HG03066 (cell line): ENCODE results near the gene AGRN.
"Not testable (repeated sequence)": the region's sequence is repeated elsewhere in the genome, so short reads cannot be mapped to it uniquely, and the experiment has no call there.

Experiments
- ATAC-seq: cut with Tn5 transposase; IDR thresholded peaks from one replicate; pipeline ENCODE4 v1.9.1; 2021; ENCODE audit warnings: low read depth; ENCODE audit not compliant: unreplicated experiment

AGRN gene

DNA sequence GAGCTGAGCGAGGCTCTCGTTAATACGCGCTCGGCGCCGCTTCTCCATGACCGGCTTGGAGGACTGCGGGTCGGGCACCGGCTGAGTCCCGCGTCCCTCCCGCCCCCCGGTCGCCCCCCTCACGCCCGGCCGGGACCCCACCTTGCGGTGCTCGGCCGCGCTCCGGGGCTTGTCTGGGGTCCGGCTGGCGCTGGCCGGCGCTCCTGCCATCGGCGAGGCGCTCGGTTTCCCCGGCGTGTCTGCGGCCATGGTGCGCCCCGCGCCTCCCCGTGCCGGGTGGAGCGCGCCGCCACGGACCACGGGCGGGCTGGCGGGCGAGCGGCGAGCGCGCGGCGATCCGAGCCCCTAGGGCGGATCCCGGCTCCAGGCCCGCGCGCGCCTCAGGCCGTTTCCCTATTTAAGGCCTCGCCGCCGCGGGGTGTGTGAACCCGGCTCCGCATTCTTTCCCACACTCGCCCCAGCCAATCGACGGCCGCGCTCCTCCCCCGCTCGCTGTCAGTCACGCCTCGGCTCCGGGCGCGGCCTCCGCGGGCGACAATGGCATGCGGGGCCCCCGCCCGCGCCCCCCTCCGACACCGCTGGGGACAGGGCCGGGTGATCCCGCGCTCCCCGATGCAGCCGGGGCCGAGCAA, 20.1 kb upstream of the AGRN start, which contains the start of gene HES4:
Gene HES4 (minus strand): TSS at position 373 of the 632 bp plus-strand sequence. CDS start 124 bp downstream, at position 249.
- no peak for ATAC-seq

DNA sequence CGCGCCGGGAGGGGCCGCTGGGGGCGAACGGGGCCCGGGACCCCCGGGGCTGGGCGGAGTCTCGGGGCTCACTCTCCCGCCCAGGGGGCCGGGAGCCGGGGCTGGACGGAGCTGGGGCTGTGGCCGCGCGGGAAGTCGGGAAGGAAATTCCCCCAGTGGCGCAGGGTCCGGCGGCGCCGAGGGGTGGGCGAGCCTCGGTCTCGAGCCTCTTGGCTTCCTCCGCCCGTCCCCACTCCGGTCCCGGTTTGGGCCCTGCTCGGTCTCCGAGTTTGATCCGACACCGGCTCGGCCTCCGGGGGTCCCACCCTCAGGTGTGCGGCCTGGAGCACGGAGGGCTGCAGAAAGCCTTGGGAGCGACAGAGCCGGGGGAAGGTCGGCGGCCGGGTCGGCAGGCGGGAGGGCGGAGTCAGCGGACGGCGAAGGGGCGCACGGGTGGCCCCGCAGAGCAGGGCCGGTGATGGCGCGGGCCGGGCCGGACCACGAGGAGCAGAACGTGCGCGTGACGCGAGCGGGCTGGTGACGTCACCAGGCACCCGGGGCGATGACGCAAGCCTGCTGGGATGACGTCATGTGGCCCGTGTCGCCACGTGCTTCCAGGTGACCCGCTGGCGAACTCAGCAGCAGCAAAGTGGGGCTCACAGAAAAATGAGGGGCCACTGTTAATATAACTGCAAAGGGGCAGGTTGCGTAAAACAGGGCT, 19.4 kb upstream of the AGRN start:
- no peak for ATAC-seq

DNA sequence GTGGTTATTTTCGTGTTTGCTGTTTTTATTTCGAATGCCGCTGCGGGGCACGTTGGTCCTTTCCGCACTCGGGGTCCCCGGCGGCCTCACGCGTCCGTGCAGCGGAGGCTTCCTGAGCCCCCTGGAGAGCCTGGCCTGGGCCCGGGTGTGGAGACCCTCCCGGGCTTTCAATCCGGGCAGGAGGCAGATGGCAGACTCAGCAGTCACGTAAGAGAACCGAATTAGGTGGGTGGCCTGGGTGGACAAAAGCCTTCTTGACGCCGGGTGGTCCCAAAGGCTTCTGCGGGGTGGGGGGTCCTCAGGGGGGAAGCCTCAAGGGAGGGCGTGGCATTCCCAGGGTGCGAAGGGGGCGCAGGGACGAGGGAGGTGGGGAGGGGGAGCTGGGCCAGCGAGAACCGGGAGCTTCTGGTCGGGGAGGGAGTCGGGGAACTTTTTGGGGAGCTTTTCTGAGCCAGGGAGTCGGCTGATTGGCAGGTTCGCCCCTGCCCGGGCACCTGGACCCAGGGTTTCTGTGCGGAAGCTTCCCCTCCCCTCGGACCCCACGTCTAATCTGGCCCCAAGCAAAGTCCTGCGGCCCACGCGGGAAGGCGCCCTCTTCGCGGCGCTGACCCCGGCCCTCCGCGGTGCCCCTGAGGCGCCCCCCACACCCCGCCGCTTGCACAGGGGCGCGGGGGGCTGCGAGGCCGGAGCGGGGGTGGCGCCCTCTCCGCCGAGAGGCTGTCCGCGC, 18.7 kb upstream of the AGRN start:
- ATAC-seq, result no peak

DNA sequence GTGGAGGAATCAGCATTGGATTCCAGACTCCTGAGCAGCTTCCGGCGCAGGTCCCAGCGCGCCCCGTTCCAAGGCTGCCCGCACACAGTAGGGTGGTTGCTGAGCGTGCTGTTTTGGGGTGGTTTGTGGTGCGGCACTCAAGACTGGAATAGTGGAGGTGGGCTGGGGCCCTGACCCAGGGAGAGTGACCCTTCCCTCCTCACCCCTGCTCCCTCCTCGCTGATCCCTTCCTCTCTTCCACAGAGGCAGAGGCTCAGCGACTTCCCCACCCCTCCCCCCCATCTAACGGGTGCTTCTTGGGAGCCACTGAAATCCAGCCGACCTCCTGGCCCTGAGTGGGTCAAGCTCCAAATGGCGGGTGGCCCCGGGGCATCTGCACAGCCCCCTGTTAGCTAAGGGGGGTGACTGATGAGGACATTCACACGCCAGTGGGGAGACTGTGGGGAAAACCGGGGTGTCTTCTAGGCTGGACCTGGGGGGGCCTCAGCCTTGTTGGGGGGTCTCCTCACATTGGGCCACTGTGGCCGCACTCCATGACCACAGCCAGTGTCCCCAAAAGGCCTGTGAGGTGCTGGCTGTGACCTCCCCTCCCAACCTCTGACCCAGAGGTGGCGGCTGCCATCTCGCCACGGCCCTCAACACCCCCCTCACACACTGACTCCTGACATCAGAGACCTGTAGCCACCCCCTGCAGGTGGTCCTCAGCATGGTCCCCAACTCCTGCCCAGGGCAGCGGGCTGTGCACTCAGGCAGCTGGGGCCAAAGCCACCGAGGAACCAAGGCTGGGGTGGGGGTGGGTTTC, 16.1 kb upstream of the AGRN start:
- ATAC-seq, result no peak

DNA sequence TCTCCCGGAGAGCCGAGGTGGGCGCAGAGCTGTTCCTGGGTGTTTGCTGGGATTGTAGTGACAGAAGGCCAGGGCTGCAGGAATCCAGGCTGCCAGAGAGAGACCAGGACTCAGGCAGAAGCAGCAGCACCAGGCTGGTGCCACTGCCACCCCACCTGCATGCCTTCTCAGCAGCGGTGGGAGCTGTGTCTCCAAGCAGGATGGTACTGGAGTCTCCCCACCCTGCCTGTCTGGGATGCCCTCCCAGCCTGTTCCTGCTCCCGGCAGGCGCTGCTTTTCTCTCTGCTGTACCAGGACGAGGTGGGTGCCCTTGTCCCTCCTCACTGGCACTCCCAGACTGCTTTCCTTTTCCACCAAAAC, 15.5 kb upstream of the AGRN start:
- ATAC-seq, result no peak

DNA sequence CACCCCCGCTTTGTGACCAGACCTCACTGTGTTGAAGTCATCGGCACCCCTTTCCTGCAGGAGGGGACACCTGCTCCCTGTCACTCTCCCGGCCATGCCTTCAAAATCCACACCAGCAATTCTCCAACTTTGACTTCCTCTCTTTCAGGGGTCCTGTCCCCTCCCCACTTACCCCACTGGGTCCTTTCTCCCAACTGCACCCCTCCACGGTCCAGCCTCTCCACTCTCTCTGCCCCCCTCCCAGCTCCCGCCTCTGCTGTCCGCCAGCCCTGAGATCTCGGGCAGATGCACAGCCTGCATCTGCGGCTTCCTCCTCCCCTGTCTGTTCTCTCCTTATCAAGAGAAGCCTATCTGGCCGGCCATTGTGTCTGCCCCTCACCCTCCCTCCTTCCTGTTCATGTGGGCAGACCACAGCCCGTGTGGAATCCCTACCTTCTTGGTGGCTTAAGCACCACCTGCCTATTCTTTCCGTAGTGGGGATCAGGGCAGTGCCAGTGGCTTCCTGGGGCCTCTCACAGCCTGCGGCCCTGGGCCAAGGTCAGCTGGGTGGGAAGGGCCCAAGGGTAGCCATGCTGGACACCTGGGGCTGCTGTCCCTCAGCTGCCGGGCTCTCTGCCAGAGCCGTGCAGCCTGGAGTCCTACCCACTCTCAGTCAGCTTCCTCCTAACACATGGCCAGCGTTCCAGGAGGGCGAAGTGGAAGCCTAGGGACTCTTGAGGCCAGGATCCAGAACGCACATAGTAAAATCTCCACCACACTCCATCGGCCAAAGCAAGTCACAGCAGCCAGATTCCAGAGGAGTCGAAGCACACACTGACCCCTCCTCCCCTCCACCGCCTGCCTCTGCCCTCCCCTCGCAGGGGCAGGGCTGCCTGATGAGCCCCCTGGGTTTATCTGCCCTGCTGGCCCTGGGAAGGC, 14.9 kb upstream of the AGRN start:
- no peak for ATAC-seq

DNA sequence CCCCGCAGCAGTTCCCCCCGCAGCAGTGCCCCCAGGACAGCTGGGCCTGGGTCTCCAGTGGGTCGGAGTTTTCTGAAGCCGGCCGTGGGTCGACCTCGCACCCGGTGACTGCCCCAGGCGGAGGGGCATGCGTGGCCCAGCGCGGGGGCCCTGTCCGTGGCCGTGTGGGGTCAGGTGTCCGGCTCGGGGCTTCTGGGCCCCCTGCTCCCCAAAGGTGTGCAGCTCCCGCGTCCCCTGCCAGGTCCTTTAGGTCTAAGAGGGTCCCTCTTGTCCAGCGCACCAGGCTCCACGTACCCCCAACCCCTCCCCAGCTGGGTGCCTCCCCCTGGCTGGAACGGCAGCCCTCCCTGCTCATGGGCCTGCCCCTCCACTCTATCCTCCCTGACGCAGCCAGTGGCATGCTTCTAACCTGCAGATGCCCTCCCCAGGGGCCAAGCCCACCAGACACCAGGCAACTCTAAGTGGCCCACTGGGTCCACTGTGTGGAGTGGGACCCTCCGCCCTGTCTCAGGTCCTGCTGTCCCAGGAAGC, 14.1 kb upstream of the AGRN start:
- no peak for ATAC-seq

DNA sequence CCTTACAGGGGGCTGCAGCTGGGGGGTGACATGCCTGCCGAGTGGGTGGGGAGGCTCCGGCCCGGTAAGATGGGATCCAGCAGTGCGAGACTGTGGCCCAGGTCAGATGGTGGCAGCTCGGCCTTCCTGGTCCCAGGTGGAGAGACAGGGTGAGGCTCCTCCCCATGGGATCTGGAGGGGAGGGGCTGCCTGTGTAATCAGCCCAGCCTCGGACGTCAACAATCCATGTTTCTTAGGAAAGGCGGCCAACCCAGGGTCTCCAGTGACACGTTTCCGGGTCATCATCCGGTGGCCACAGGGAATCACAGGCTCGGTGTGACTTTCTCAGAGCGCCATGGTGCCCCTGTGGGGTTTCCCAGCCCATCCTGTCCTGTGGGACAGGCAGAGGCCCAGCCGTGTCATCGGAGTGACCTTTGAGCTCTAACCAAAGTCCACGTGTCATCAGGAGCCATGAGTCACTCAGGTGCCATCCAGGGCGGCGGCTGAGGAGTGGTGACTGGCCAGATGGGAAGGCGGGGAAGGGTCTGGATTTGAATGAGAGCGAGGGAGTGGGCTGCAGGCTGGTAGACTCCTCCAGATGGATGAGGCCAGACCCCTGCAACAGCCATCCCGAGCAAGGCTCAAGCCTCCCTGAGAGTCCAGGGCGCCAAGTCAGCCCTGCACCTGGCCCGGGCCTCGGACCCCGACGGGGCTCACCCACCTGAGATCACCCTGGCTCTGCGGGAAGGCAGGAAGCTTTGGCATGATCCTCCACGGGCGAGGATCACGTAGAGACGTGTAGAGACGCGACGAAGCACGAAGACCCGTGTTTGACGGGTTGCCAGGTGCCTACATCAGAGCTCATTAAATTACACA, 13.4 kb upstream of the AGRN start:
- ATAC-seq, result no peak

DNA sequence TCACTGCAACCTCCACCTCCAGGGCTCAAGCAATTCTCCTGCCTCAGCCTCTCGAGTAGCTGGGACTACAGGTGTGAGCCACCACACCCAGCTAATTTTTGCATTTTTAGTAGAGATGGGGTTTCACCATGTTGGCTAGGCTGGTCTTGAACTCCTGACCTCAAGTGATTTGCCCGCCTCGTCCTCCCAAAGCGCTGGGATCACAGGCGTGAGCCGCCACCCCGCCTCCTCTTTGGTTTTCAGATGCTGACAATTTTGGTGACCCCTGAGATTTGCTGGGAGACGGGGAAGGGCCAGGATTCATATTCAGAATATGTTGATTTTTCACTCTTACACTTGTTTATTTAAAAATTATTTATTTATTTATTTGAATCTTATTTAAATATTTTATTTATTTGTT, 9.8 kb upstream of the AGRN start:
- not testable (repeated sequence) for ATAC-seq

DNA sequence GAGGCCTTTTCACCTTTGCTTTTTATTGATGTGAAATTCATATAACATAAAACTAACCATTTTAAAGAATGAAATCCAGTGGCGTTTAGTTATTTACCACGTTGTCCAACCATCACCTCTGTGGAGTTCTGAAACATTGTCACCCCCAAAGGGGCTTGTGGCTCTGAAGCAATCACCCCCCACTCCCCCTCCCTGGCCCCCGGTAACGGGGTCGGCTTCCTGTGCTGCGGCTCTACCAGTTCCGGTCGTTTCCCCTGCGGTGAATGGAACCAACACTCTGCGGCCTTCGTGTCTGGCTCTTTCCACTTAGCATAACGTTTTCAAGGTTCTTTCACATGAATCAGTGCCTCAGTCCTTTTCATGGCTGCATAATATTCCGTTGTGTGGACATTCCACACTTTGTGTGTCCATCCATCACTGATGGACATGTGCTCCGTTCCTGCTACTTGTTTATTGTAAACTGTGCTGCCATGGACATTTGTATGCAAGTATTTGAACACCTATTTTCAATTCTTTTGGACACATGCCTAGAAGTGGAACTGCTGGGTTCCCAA, 8.4 kb upstream of the AGRN start:
- no peak for ATAC-seq

DNA sequence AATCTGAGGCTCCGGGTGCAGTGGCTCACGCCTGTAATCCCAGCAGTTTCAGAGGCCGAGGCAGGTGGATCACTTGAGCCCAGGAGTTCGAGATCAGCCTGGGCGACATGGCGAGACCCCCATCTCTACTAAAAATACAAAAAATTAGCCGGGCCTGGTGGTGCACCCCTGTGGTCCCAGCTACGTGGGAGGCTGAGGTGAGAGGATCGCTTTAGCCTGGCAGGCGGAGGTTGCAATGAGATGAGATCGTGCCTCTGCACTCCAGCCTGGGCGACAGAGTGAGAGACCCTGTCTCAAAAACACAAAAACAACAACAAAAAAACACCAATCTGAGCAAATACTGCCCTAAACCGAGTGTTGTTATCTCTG, 7.2 kb upstream of the AGRN start:
- not testable (repeated sequence) for ATAC-seq

DNA sequence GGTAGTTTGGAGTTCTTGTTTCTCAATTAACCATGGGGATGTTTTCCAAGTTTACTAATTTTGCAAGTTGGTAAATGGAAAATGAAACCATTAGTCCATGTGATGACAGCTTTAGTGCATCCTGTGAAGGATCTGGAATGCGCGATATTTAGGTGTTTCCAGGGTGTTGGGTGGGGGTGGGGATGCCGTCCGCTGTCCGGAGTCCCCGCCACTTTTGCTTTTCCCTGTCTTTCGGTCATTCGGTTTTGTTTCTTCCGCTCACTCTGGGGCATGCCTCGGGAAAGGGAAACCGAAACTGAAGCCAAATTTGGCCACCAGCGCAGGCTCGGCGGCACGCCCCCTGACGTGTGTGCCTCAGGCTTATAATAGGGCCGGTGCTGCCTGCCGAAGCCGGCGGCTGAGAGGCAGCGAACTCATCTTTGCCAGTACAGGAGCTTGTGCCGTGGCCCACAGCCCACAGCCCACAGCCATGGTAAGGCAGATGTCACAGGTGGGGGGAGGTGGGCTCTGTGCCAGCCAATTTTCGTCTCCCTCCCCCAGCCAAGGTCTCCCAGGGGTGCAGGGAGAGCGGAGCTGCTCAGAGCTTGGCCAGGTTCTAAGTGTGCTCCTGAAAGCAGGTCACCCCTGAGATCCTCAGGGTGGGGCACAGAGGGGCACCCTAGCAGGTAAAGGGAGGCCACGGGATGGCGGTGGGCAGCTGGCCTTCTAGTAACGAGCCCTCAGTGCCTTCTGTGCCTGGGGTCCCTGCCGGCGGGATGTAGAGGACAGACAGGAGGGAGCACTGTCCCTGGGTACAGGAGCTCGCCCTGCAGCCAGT, 6.6 kb upstream of the AGRN start, which contains the start of gene ISG15:
Gene ISG15 (plus strand): TSS at position 393 of the 817 bp plus-strand sequence. CDS start 77 bp downstream, at position 470.
- ATAC-seq, result peak; percentile 62

DNA sequence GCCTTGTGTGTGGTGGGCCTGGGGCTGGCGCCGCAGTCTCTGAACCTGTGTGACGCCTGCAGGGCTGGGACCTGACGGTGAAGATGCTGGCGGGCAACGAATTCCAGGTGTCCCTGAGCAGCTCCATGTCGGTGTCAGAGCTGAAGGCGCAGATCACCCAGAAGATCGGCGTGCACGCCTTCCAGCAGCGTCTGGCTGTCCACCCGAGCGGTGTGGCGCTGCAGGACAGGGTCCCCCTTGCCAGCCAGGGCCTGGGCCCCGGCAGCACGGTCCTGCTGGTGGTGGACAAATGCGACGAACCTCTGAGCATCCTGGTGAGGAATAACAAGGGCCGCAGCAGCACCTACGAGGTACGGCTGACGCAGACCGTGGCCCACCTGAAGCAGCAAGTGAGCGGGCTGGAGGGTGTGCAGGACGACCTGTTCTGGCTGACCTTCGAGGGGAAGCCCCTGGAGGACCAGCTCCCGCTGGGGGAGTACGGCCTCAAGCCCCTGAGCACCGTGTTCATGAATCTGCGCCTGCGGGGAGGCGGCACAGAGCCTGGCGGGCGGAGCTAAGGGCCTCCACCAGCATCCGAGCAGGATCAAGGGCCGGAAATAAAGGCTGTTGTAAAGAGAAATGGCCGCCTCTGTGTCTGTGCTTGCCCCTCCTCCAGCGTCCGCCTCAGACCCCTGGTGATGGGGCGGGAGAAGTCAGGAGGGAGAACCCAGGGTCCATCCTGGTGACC, 5.8 kb upstream of the AGRN start:
- no peak for ATAC-seq

DNA sequence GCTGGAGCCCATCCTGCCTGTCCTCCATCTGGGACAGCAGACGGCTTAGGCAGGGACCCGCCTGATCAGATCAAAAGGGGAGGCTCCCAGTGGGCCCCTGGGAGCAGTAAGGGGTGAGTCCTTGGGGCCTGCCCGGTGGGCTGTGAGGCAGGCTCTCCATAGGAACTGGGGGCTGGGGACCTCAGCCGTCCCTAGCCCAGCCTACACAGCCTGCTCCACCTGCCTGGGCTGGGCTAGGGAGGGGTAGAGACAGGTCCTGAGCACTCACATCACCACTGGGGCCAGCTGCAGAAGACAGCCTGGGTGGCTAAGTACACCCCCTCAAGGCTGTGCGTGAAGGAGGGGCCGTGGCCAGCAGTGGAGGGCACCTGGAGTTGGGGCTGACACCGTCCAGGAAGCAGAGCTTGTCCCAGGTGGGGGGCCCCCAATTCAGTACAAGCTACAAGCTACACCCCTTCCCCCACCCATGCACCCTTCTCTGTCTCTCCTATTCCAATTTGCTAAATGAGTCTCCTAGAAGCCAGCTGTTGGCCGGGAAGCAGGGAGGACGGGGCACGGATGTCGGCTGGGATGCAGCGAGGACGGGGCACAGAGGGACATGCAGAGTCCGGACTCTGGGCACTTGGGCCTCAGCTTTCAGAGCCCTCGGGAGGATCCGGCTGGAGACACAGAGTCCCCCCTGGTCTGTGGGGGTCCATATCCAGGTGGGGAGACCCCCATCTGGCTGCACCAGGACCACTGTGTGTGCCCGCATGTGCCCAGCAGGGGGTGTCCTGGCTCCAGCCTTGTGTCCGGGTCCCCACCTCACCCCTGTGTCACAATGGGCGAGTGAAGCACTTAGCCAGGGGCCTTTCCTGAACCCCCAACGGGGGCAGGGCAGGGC, 4.9 kb upstream of the AGRN start:
- ATAC-seq, result no peak

DNA sequence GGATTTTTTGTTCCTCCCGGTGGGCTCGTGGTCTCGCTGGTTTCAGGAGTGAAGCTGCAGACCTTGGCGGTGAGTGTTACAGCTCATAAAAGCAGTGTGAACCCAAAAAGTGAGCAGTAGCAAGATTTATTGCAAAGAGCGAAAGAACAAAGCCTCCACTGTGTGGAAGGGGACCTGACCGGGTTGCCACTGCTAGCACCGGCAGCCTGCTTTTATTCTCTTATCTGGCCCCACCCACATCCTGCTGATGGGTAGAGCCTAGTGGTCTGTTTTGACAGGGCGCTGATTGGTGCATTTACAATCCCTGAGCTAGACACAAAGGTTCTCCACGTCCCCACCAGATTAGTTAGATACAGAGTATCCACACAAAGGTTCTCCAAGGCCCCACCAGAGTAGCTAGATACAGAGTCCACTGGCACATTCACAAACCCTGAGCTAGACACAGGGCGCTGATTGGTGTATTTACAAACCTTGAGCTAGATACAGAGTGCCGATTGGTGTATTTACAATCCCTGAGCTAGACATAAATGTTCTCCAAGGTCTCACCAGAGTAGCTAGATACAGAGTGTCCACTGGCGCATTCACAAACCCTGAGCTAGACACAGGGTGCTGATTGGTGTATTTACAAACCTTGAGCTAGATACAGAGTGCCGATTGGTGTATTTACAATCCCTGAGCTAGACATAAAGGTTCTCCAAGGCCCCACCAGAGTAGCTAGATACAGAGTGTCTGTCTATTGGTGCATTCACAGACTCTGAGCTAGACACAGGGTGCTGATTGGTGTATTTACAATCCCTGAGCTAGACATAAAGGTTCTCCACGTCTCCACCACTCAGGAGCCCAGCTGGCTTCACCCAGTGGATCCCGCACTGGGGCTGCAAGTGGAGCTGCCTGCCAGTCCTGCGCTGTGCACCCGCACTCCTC, 2.3 kb upstream of the AGRN start:
- ATAC-seq, result not testable (repeated sequence)
